ENCODE data around the gene GSTO1.

GSTO1 gene

GRCh38 chr10:104254493-104255310 lies at the start of gene GSTO1:
Gene GSTO1, plus strand, starts transcription at chr10:104254892. Its CDS starts 37 bp downstream, at chr10:104254929.
- no peak for TF ChIP-seq CTCF (IDR thresholded peaks at IDR 0.05; ENCODE audit: low read depth, low read length)

GRCh38 chr10:104208730-104209129 lies 46.0 kb upstream of the GSTO1 start:
- H3K4me3 ChIP-seq (ENCODE audit: low read depth, low read length): no peak overlapping the region
- no peak for TF ChIP-seq CTCF (IDR thresholded peaks at IDR 0.05; ENCODE audit: low read depth, low read length)

More at GRCh38 chr10:104254493-104255310, at the start of gene GSTO1:
- H3K4me3 ChIP-seq (ENCODE audit: low read depth, low read length): peak within 1 kb of the TSS; percentile 96

GRCh38 chr10:104209575-104210198 lies 45.0 kb upstream of the GSTO1 start:
- no peak overlapping the region for H3K4me3 ChIP-seq (ENCODE audit: low read depth, low read length)
- peak; percentile 59 for TF ChIP-seq CTCF (IDR thresholded peaks at IDR 0.05; ENCODE audit: low read depth, low read length)

GRCh38 chr10:104216631-104217030 lies 38.1 kb upstream of the GSTO1 start:
- TF ChIP-seq CTCF (IDR thresholded peaks at IDR 0.05; ENCODE audit: low read depth, low read length): no peak
- no peak overlapping the region for H3K4me3 ChIP-seq (ENCODE audit: low read depth, low read length)

GRCh38 chr10:104218751-104219150 lies 35.9 kb upstream of the GSTO1 start:
- no peak for TF ChIP-seq CTCF (IDR thresholded peaks at IDR 0.05; ENCODE audit: low read depth, low read length)
- H3K4me3 ChIP-seq (ENCODE audit: low read depth, low read length): no peak overlapping the region

- H3K4me3 ChIP-seq (ENCODE audit: low read depth, low read length): no peak overlapping the region
- TF ChIP-seq CTCF (IDR thresholded peaks at IDR 0.05; ENCODE audit: low read depth, low read length): no peak
These were observed 34.2 kb upstream of the GSTO1 start for GRCh38 chr10:104220522-104220921.

GRCh38 chr10:104223304-104223703 lies 31.4 kb upstream of the GSTO1 start:
- TF ChIP-seq CTCF (IDR thresholded peaks at IDR 0.05; ENCODE audit: low read depth, low read length): no peak
- H3K4me3 ChIP-seq (ENCODE audit: low read depth, low read length): no peak overlapping the region
